GM12864 (cell line): ENCODE measurements around the gene PGM5.

Experiments used
- DNase-seq: peaks from one replicate; pipeline ENCODE4 v3.0.0-alpha.2; 2011; ENCODE audit warnings: low read depth
- H3K4me3 ChIP-seq: 2 replicates; pipeline ENCODE4 v1.5.1; 2011; ENCODE audit warnings: mild to moderate bottlenecking, low read depth, low read length, control low read depth
- CTCF ChIP-seq: IDR thresholded peaks from 2 replicates; pipeline ENCODE4 v1.5.1; 2011; ENCODE audit warnings: low read depth, mild to moderate bottlenecking, moderate library complexity, low read length, control low read depth, inconsistent platforms; ENCODE audit errors: missing control alignments

The PGM5 gene

GRCh38 chr9:68416936-68417564 is 60.6 kb downstream of the PGM5 start:
- peak; percentile 58 for TF ChIP-seq CTCF
- DNase-seq = no peak
- no peak overlapping the region for H3K4me3 ChIP-seq

- peak; percentile 2 for TF ChIP-seq CTCF
- DNase-seq = no peak
- H3K4me3 ChIP-seq = no peak overlapping the region
Measured at GRCh38 chr9:68417762-68418161, 61.4 kb downstream of the PGM5 start.

GRCh38 chr9:68418259-68418845 is 61.9 kb downstream of the PGM5 start:
- TF ChIP-seq CTCF = no peak

GRCh38 chr9:68419901-68420300 is 63.5 kb downstream of the PGM5 start:
- no peak for DNase-seq
- no peak overlapping the region for H3K4me3 ChIP-seq
- TF ChIP-seq CTCF = no peak

More at GRCh38 chr9:68418259-68418845, 61.9 kb downstream of the PGM5 start:
- DNase-seq = no peak
- H3K4me3 ChIP-seq = no peak overlapping the region

- no peak for TF ChIP-seq CTCF
- DNase-seq = no peak
- H3K4me3 ChIP-seq = no peak overlapping the region
Measured at GRCh38 chr9:68426755-68427154, 70.3 kb downstream of the PGM5 start.

- TF ChIP-seq CTCF = no peak
- H3K4me3 ChIP-seq = no peak overlapping the region
- no peak for DNase-seq
Measured at GRCh38 chr9:68427216-68427977, 71.0 kb downstream of the PGM5 start.
